Occipital lobe (tissue), 2 donors: ENCODE measurements around the gene BRD8. TPM values are rescaled to one million over a fixed set of nuclear protein-coding genes. Genes with fewer than 3 reads are reported as not detected.
"Not testable (repeated sequence)": the region's sequence is repeated elsewhere in the genome, so short reads cannot be mapped to it uniquely, and the experiment has no call there.

Source experiments
- DNase-seq: peaks from one replicate; lab custom pipeline; 2025; lab: John Stamatoyannopoulos, UW
- total RNA-seq: library from RNA; depleted of rRNA; stranded (reverse); fragments of >200 nt; gene quantifications from one replicate; pipeline ENCODE4 v1.2.3, GENCODE V29; 2014

Gene BRD8
- total RNA-seq, 1 donor from 2014 or later = 47.7 TPM

DNA sequence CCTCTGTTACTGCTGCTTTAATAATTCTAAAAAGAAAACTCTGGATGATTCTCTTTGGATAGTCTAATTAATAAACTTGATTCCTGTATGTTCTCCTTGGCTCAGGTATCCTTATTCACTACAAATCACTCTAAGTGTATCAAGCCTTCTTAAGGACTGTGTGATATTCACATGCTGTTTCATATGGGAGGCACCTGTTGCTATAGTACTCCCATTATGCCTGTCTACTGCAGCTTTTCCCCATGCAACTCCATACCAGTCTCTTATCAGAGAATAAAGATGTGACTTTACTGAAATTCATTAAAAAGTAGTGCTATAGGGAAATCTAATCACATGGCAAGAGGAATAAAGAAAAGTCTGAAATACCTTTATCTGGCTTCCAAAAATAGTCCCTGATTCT lies 14.7 kb downstream of the BRD8 start:
- no peak for DNase-seq

DNA sequence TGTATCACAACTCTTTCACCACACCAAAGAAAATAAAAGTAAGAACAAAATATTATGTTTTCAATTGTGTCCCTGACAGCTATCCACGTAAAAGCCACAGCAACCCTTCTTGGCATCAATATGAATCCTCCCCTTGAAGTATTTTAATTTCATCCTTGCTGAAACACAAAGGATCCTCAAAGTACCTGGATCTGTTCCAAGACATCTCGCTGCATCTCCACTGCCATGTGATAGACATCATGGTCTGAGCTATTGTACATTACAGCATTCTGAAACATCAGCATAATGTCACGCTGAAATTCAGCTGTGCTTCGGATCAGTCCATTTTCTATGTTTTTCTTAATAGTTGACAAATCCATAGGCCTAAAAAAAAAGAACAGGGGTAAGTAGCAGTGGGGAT lies 17.7 kb downstream of the BRD8 start:
- DNase-seq = no peak

DNA sequence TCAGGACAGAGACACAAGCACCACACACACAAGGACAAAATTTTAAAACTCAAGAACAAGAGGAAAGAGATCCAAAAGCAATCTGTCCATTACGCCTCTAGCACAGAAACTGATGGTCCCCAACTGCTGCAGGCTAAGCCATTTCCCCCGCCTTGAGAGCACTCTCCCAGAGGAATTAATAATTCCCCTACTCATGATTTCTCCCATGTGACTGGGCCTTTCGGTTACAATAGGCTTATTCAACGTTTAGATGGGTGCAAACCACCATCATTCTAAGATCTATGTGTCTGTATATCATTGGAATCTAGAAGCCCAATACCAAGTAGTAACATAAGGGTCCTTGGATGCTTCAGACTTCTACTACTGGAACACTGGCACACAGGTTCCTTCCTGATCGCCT lies 18.8 kb downstream of the BRD8 start:
- no peak for DNase-seq

DNA sequence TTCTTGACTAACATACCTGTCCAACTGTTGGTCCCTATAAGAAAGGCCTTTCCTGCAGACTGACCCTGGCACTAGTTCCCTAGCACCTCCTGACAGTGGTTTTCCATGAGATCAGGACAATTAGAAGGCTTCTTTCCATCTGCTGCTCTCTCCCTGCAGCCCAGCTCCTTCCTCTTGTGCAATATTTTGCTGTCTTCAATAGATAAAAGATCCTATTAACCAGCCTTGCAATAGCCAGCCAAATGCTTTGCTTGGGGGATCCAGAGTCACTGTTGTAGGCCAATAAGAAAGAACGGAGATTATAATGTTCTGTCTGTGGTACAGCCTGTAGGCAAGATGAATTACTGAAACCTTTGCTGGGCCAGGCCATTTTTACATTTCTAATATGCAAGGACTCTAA lies 20.8 kb downstream of the BRD8 start:
- no peak for DNase-seq

DNA sequence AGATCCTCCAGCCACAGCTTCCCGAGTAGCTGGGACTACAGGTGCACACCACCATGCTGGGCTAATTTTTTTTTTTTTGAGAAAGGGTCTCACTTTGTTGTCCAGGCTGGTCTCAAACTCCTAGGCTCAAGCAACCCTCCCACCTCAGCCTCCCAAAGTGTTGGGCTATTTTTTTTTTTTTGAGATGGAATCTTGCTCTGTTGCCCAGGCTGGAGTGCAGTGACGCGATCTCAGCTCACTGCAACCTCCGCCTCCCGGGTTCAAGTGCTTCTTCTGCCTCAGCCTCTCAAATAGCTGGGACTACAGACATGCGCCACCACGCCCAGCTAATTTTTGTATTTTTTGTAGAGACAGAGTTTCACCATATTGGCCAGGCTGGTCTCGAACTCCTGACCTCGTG lies 22.5 kb downstream of the BRD8 start:
- DNase-seq = not testable (repeated sequence)

DNA sequence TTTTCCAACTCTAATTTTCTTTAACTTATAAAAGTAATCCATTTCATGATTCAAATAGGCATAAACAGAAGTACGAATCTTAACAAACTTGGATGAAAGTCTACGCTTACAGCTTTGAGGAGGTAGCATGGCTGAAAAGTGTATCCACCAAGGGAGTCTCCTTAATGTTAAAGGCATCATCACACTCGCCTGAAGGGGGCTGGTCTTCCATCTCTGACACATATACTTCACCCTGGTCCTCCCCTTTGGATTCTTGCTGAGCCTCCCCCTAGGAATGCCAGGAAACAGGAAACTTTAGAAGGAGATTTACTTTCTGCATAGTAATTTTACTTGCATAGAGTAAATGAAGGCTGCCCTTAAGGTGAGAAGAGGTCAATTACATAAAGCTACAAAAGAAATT lies 28.9 kb downstream of the BRD8 start:
- DNase-seq = no peak

DNA sequence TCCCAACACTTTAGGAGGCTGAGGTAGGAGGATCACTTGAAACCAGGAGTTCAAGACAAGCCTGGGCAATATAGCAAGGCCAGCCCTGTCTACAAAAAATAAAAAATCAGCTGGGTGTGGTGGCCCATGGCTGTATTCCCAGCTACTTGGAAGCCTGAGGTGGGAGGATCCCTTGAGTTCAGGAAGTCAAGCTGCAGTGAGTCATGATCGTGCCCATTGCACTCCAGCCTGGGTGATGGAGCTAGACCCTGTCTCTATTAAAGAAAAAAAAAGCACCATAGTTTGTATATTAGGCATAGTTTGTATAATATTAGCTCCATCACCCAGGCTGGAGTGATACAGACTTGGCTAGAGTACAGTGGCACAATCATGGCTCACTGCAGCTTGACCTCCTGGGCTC lies 29.6 kb downstream of the BRD8 start:
- no peak for DNase-seq

DNA sequence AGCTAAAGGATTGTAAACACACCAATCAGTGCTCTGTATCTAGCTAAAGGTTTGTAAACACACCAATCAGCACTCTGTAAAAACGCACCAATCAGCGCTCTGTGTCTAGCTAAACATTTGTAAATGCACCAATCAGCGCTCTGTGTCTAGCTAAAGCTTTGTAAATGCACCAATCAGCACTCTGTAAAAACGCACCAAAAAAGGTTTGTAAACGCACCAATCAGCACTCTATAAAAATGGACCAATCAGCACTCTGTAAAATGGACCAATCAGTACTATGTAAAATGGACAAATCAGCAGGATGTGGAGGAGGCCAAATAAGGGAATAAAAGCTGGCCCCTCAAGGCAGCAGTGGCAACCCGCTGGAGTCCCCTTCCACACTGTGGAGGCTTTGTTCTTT lies 34.9 kb downstream of the BRD8 start:
- not testable (repeated sequence) for DNase-seq

DNA sequence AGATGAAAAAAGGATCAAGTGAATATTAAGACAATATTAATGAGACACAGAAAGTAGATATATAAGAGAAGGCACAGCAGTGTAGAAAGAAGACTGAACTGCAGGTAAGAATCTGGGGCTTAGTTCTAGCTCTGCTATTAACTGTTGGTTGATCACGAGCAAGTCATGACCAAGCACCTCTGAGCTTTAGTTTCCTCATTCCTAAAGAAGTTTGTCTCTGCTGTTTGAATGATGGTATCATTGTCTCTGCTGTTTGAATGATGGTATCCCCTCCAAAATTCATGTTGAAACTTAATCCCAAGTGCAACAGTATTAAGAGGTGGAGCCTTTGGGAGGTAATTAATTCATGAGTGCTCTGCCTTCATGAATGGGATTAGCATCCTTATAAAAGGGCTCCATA lies 36.7 kb downstream of the BRD8 start:
- DNase-seq = no peak

DNA sequence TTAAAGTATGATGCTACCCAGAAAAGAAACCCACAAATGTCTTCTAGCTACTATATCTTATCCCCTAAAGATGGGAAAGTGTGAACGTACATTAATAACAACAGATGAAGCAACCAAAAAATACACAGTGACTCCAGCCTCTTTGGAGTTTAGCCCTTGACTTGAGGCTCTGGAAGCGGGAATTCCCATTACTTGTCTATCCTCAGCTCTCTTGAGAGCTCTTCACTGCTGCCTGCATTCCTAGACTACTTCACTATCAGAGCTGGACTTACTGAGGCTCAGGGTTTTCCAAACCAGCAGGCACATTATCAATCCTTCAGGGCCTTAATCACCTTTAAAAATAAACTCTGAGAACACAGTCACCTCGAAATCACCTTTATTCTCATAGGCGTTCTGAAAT lies 38.2 kb downstream of the BRD8 start:
- no peak for DNase-seq

DNA sequence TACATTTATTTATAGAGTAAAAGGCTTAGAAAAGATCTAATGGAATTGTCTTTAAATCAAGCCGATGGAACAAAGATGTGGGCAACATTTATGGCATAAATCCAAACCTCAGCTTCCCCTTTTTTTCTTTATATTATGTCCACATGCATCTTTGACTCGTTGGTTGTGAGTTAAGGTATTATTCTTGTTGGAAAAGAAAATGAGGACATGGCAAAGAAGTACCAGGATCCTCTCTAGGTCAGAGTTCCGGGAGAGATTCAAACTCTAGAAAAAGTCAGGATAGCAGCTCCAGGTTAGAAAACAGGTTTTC lies 38.7 kb downstream of the BRD8 start:
- no peak for DNase-seq

DNA sequence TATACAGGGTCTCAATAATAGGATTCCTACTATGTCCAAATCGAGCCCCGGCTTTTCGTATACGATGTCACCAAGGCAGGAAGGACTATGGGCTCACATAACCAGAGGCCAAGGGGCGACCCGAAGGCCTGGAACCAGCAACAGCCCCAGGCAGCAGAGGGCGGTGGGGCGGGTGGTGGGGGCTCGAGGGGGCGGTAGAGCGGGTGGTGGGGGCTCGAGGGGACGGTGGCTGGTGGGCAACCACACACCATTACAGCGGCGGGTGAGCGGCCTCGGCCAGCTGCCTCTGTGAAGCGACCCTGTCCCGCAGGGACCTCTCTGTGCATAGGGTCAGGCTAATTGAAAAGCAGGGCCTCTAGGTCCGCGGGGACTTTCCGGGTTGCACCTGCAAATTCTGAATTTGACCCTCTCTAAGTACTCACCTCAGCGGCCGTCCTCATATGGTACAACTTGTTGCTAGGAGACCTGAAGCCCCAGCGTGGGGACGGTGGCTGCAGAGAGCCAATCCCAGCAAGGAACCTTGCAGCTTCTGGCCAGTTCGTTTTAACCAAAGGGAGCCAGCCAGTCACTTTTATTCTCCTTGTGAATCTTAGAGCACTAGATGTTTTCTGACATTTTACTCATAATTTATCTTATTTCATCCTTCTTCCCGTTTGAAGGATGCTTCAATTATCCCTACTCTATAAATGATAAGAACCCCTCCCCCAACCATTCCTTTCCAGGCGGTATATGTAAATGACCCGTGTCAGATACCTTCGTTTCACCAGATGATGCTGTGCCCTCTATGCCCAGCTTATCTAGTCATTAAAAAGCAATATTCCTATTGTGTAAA lies 39.3 kb downstream of the BRD8 start, which contains the start of gene NME5:
Gene NME5 (minus strand): TSS at position 480 of the 832 bp plus-strand sequence. CDS start 648 bp downstream, outside the sequence.
- DNase-seq = peak; percentile 67

DNA sequence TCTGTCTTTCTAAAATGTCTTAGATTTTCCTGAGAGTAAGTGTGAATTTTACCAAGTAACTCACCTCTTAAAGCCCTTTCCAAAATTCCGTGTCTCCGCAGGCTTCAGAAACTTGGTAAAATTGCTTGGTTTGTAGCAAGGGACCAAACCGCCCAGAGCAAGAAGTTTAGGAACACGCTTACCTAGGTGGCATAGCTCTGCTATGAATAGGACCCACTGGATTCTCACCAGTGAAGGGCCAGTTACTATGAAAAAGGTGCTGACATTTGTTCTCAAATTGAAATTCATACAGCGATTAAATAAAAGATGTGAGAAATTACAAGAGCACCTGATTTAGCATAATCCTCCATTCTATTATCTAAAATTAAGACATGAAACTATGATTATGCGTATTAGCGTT lies 45.9 kb downstream of the BRD8 start:
- DNase-seq = no peak

DNA sequence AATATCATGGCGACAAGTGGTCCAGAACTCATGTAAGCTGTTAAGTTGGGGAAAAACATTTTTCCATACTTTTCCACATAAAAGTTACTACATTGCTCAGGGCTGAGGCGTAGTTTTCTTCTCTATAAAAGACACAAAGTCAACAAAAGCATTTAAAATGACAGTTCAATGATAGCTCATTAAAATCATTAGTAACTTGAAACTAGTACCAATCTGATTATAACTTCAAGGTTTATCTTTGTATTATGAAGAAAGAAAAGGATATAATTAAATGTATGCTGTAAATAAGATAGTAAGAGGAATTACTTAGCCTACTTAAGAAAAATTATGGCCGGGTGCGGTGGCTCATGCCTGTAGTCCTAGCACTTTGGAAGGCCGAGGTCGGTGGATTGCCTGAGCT lies 49.1 kb downstream of the BRD8 start:
- DNase-seq = no peak

DNA sequence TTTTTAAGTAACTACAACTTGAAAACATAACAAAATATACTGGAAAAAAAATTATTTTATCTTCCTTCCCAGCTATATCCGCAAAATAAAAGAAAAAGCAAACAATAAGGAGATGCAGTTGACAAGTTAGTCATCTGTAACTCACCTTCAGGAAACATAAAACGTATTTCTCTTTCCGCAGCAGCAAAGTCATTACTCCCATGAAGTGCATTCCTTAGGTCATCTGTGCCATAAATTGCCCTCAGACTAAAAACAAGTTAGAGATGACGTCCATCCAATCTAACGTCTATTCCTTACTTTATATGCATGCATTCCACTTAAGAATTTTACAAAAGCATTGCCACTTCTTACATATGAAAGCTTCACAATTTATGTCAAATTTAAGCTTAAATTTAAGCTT lies 50.1 kb downstream of the BRD8 start:
- DNase-seq = no peak

DNA sequence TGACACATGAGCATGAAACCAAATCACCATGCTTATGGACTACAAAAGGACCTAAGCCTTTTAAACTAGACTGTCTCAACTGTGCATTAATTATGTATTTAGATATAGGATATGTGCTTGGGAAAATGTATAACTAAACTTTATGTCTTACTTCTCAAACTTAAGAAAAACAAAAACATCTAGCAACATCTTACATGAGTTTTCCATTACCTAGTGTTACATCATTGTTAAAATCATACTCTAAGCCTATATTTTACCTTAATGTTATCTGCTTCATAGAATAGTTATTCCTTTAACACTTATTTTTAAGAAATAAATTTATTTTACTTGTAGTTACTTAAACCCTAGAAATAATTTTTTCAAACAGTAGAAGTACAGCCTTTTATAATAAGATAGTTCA lies 63.2 kb downstream of the BRD8 start:
- DNase-seq = no peak

DNA sequence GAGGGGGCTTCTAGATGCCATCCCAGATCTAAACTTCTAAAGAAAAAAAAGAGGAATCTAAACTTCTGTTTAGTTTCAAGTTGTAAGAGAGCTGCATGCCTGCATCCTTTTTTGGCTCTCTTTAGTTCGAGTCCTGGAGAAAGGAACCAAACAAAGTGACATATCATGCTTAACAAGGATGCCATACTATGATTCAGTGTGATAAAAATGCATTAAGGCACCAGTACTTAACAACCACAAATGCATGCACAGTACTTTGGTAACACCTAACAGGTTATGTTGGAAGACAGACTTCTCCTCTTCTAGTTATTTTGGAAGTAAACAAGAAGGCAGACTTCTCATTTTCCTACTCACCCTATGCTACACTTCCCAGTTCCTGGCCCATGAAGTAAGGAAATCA lies 66.5 kb downstream of the BRD8 start:
- DNase-seq = no peak

DNA sequence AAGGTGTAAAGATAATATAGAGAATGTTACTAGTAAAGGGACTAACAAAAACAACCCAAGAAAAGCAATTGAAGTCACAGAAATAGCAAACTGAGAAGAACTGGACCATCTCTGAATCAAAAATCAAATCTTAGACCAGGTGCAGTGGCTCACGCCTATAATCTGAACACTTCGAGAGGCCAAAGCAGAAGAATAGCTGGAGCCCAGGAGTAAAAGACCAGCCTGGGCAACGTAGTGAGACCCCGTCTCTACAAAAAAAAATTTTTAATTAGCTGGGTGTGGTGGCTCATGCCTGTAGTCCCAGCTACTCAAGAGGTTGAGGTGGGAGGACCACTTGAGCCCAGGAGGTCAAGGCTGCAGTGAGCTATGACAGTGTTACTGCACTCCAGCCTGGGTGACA lies 67.2 kb downstream of the BRD8 start:
- no peak for DNase-seq

DNA sequence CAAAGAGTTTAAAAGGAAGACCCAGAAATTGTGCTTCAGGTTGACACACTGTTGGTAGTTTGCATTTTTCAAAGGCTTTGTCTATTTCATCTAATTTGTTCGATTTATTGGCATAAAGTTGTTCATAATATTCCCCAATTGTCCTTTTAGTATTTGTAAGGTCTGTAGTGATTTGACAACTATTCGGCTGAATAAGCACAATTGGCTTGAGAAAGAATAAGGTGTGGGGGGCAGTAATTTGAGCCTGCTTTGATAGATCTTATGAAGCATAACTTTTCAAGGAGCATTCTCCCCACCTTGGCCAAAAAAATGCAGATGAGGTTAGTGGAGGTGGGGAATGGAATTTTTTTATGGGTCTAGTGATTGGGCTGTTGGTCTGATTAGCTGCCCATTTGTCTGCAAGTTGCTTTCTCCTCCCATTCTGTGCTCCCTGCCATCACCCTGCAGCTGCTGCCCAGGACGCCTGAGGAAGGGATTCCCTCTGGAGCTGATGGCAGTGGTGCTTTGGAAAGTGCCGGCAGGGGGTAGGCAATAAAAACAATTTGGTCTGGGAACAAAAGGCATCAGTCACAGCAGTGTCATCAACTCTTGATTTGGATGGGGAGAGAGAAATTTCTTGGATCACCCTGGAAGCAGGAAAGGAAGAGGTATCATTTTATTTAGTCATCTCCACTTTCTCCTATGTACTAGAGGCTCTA lies 68.0 kb downstream of the BRD8 start:
- DNase-seq = no peak

DNA sequence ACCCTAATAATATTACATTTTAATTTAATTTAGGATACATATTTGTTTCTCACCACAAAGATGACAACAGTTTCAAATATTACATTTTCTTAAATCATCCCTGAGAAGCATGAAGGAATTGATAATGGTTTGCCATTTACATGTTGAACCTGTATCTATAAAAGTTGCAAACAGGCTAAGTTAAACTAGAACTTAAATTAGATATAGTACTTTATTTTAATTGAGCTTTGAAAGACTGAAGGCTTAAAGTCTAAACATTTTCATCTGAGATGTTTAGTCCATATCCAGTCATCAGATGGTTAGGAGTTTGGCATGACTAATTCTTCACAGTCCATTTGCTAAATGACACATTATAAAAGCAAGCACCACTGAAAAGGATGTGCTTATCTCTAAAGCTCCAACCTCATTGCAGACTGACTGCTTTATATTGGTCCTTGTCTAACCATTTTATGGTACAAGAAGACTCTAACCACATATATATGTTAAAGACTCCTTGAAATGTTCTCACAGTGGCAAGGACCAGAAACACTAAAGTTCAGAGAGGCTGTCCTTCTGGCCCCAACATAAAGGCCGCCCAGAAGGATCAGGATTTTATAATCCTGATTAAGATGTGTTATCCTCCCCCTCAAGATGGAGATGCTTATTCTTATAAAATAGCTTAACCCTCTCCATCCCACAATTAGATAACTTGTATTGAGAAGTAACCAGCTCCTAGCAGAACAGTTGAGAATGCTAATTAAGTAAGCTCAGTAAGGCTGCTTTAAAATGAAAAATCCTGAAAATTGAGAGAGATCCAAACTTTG lies 68.8 kb downstream of the BRD8 start:
- DNase-seq = no peak

DNA sequence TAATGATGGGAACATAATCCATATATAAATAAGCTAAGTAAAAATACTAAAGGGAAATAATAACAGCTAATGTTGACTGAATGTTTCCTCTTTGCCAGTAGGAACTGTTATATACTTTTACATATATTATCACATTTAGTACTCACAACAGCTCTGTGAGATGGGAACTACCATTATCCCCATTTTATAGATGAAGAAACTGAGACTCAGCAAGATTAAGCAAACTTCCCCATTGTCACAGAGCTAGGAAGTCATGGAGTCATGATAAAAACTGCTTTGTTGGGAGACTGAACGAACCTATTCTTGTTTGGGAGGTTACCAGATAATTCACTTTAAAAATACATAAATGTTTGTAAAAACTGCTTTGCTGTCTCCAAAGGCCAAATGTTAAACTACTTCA lies 71.2 kb downstream of the BRD8 start:
- DNase-seq = no peak

DNA sequence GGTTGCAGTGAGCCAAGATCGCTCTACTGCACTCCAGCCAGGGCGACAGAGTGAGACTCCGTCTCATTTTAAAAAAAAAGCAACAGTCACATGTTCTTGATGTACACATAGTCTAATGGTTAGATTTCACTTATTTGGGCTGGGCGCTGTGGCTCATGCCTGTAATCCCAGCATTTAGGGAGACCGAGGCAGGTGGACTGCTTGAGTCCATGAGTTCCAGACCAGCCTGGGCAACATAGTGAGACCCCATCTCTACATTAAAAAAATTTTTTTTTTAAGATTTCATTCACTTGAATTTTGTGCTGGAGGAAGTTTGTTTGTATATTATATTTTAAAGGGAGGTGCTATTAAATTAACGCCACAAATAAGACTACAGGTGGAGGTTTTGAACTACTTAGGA lies 72.7 kb downstream of the BRD8 start:
- DNase-seq = no peak

DNA sequence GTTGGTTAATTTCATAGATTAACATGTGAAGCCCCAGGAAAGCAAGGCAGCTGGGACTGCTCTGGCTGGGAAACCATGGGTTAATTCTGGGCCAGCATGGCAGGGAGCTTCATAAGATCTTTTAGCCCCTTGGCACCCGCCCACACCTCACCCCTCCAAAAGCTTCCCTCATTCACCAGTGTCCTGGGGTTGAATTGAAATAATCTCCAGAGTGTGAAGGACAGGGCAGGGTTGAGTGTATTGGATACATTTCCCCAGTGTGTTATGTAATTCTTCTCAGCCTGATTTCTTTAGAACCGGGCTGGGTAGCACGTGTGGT lies 75.2 kb downstream of the BRD8 start:
- DNase-seq = no peak
